ENCODE data around the gene PAH. TPM values are rescaled to one million over a fixed set of nuclear protein-coding genes. Genes with fewer than 3 reads are reported as not detected.

PAH gene
- total and polyA plus RNA-seq, 10 of the 15 experiments (the other 5 are each of a cell fraction or from before 2014, with no cell fraction given) = 0.20 to 4.8 (median 0.55) TPM; not detected in 1

GRCh38 chr12:102911320-102911719 lies 5.7 kb downstream of the PAH start:
- no peak overlapping the region for H3K9ac ChIP-seq (ENCODE audit: control insufficient read depth, insufficient read depth, low read length)
- no peaks in the 10 kb centered on the region for H3K4me1 ChIP-seq (ENCODE audit: control insufficient read depth, insufficient read depth, low read length)
- TF ChIP-seq NR2F1 (conservative IDR thresholded peaks at IDR 0.05) (no peak), ZNF274 (IDR thresholded peaks at IDR 0.05; ENCODE audit: insufficient read depth, insufficient read length) (no peak), CBX3 (IDR thresholded peaks at IDR 0.05; ENCODE audit: borderline replicate concordance, low read depth) (no peak), CBFB (IDR thresholded peaks at IDR 0.05; ENCODE audit: low read depth) (no peak), BCL11A (IDR thresholded peaks at IDR 0.05; ENCODE audit: low read depth, low read length) (no peak), ZNF217 (IDR thresholded peaks at IDR 0.05) (no peak), FOXK2 (IDR thresholded peaks at IDR 0.05) (no peak), NR2C2 (IDR thresholded peaks at IDR 0.05; ENCODE audit: borderline replicate concordance, control insufficient read depth, insufficient read length, low read depth) (no peak), ZNF207 (IDR thresholded peaks at IDR 0.05; ENCODE audit: borderline replicate concordance) (no peak), SRF (IDR thresholded peaks at IDR 0.05; ENCODE audit: low read depth in 2 of 2, low read length in 2 of 2) (no peak), NFIC (IDR thresholded peaks at IDR 0.05; ENCODE audit: low read depth, low read length) (no peak)
- no peaks in the 10 kb centered on the region for H4K20me1 ChIP-seq (ENCODE audit: control insufficient read depth, insufficient read depth)
- FAIRE-seq (no peak), ATAC-seq (no peak), DNase-seq (ENCODE audit: low read depth, low spot score) (no peak)
- intact Hi-C loops (cut with micrococcal nuclease; ENCODE audit: unreplicated experiment) = no loop called here
- no peak overlapping the region for H2AFZ ChIP-seq (ENCODE audit: control insufficient read depth, low read depth, low read length)
- no peaks in the 10 kb centered on the region for H3K79me2 ChIP-seq (ENCODE audit: control insufficient read depth, insufficient read depth, low read length)
- H3K27ac ChIP-seq (ENCODE audit: control insufficient read depth, insufficient read depth) = no peak overlapping the region
- ChIA-PET POLR2A (no interaction called here), SMC1A (ENCODE audit: uncharacterized antibody, unreplicated experiment) (interaction anchor here (0.9 to 3.3 kb wide), 5 partner anchors 9 to 580 kb away, joined by 3 to 34 read pairs (median 4); no protein-coding TSS in a partner anchor), CTCF (interaction anchor here (1.0 kb wide), 1 partner anchor 28 kb away, joined by 3 read pairs; no protein-coding TSS in a partner anchor), RAD21 (ENCODE audit: unreplicated experiment) (interaction anchor here (1.6 to 2.5 kb wide), 4 partner anchors 9 to 37 kb away, joined by 4 to 9 read pairs (median 7); no protein-coding TSS in a partner anchor)
- H3K4me3 ChIP-seq = no peak overlapping the region
- no peak overlapping the region for H3K4me2 ChIP-seq (ENCODE audit: control insufficient read depth, insufficient read depth)
- no TSS peak for BruUV-seq (replicated peaks)
- no peaks in the 10 kb centered on the region for H3K36me3 ChIP-seq (ENCODE audit: control insufficient read depth in 2 of 2, insufficient read depth in 2 of 2, low read length in 1 of 2)
- no peaks in the 10 kb centered on the region for H3K27me3 ChIP-seq (replicated peaks in 1 of 2; ENCODE audit: control insufficient read depth in 2 of 2, insufficient read depth in 2 of 2, low read length in 1 of 2)
- in situ Hi-C loops (cut with MboI) = no loop called here
- no peaks in the 10 kb centered on the region for H3K9me3 ChIP-seq (replicated peaks; ENCODE audit: control insufficient read depth, insufficient read depth, low read length)
- WGBS (ENCODE audit: insufficient coverage, insufficient replicate concordance, low lambda C conversion rate, missing lambda C conversion rate) = 54% methylated on average over 3 of the region's 3 CpGs

Data from GM12878 (cell line).